OCI-M2 (cell line): ENCODE measurements around the gene MN1.
"Not testable (repeated sequence)": the region's sequence is repeated elsewhere in the genome, so short reads cannot be mapped to it uniquely, and the experiment has no call there.

Experiments used
- DNase-seq: peaks from one replicate; lab custom pipeline; 2025; ENCODE audit not compliant: unreplicated experiment; lab: John Stamatoyannopoulos, UW

MN1 gene

GRCh38 chr22:27745809-27746208 is 55.7 kb downstream of the MN1 start:
- no peak for DNase-seq

- no peak for DNase-seq
These were observed 56.4 kb downstream of the MN1 start for GRCh38 chr22:27745154-27745553.

- not testable (repeated sequence) for DNase-seq
These were observed 57.5 kb downstream of the MN1 start for GRCh38 chr22:27744078-27744477.

GRCh38 chr22:27740202-27740748 is 61.3 kb downstream of the MN1 start:
- no peak for DNase-seq

- no peak for DNase-seq
These were observed 64.0 kb downstream of the MN1 start for GRCh38 chr22:27737521-27737920.

- DNase-seq = no peak
These were observed 67.5 kb downstream of the MN1 start for GRCh38 chr22:27734066-27734465.

GRCh38 chr22:27732841-27733240 is 68.7 kb downstream of the MN1 start:
- DNase-seq = no peak

GRCh38 chr22:27732391-27732790 is 69.2 kb downstream of the MN1 start:
- DNase-seq = no peak

GRCh38 chr22:27731621-27732020 is 69.9 kb downstream of the MN1 start:
- no peak for DNase-seq

- DNase-seq = no peak
These were observed 70.7 kb downstream of the MN1 start for GRCh38 chr22:27730641-27731433.

- DNase-seq = no peak
These were observed 72.3 kb downstream of the MN1 start for GRCh38 chr22:27729246-27729645.

- no peak for DNase-seq
These were observed 73.7 kb downstream of the MN1 start for GRCh38 chr22:27727673-27728451.

- DNase-seq = no peak
These were observed 74.7 kb downstream of the MN1 start for GRCh38 chr22:27726686-27727449.

- DNase-seq = no peak
These were observed 75.2 kb downstream of the MN1 start for GRCh38 chr22:27726331-27726685.

- no peak for DNase-seq
These were observed 75.9 kb downstream of the MN1 start for GRCh38 chr22:27725661-27726060.

GRCh38 chr22:27724709-27725108 is 76.8 kb downstream of the MN1 start:
- DNase-seq = no peak

GRCh38 chr22:27724157-27724556 is 77.4 kb downstream of the MN1 start:
- DNase-seq = no peak

GRCh38 chr22:27723708-27724107 is 77.8 kb downstream of the MN1 start:
- no peak for DNase-seq

- DNase-seq = no peak
These were observed 78.4 kb downstream of the MN1 start for GRCh38 chr22:27723158-27723557.

- no peak for DNase-seq
These were observed 80.7 kb downstream of the MN1 start for GRCh38 chr22:27720860-27721259.

- no peak for DNase-seq
These were observed 81.9 kb downstream of the MN1 start for GRCh38 chr22:27719535-27720227.
